H54 (cell line): ENCODE measurements around the gene WDR38.

Experiments
- DNase-seq: peaks from one replicate; pipeline ENCODE4 v3.0.0; 2011; ENCODE audit warnings: low spot score, mixed read lengths; ENCODE audit not compliant: insufficient read length
- FAIRE-seq: peaks from 3 replicates; lab custom pipeline; 2011; peaks lifted over from hg19 to GRCh38; lab: Jason Lieb, UNC
- POLR2A ChIP-seq: IDR thresholded peaks from 2 replicates; pipeline ENCODE4 v1.6.1; 2011; ENCODE audit warnings: low read depth, mild to moderate bottlenecking, low read length

Gene WDR38

GRCh38 chr9:124852829-124853531 is at the start of gene WDR38:
Gene WDR38, plus strand, starts transcription at chr9:124853460. Its CDS starts 72 bp downstream, at chr9:124853532.
- no peak for FAIRE-seq
- TF ChIP-seq POLR2A, result peak; percentile 16; the same call in 1 of the 2 replicates
- DNase-seq, result peak; percentile 99

GRCh38 chr9:124803911-124804310 is 49.3 kb upstream of the WDR38 start:
- DNase-seq (no peak), FAIRE-seq (no peak)
- no peak for TF ChIP-seq POLR2A

- no peak for TF ChIP-seq POLR2A
- no peak for FAIRE-seq
- DNase-seq, result no peak
Measured at GRCh38 chr9:124805186-124805585, 48.1 kb upstream of the WDR38 start.

GRCh38 chr9:124808246-124808956 is 44.9 kb upstream of the WDR38 start:
- TF ChIP-seq POLR2A, result no peak
- DNase-seq (no peak), FAIRE-seq (no peak)

- no peak for TF ChIP-seq POLR2A
- DNase-seq (no peak), FAIRE-seq (no peak)
Measured at GRCh38 chr9:124809211-124809610, 44.0 kb upstream of the WDR38 start.

- no peak for FAIRE-seq
- no peak for DNase-seq
- 0 out of 2 replicates have a peak, but pooled peaks have one; percentile 16 for TF ChIP-seq POLR2A
Measured at GRCh38 chr9:124809741-124810500, 43.3 kb upstream of the WDR38 start.

- peak; percentile 70 for FAIRE-seq
- DNase-seq, result peak; percentile 96
- TF ChIP-seq POLR2A, result peak; percentile 48; the same call in 1 of the 2 replicates
Measured at GRCh38 chr9:124810663-124811355, 42.5 kb upstream of the WDR38 start.

GRCh38 chr9:124812441-124812876 is 40.8 kb upstream of the WDR38 start:
- peak; percentile 84 for FAIRE-seq
- DNase-seq, result peak; percentile 100
- TF ChIP-seq POLR2A, result no peak

GRCh38 chr9:124813041-124813440 is 40.2 kb upstream of the WDR38 start:
- no peak for TF ChIP-seq POLR2A
- DNase-seq (no peak), FAIRE-seq (no peak)

- no peak for TF ChIP-seq POLR2A
- DNase-seq, result no peak
- FAIRE-seq, result no peak
Measured at GRCh38 chr9:124813501-124814163, 39.6 kb upstream of the WDR38 start.

- no peak for TF ChIP-seq POLR2A
- FAIRE-seq (no peak), DNase-seq (no peak)
Measured at GRCh38 chr9:124814164-124814535, 39.1 kb upstream of the WDR38 start.

- no peak for TF ChIP-seq POLR2A
- DNase-seq, result no peak
- FAIRE-seq, result no peak
Measured at GRCh38 chr9:124815601-124816000, 37.7 kb upstream of the WDR38 start.
